K562 (cell line): ENCODE measurements around the gene LAMB3. TPM values are rescaled to one million over a fixed set of nuclear protein-coding genes. Genes with fewer than 3 reads are reported as not detected.

ENCODE experiments used
- ATAC-seq: fragments of 200-7000 bp; cut with Tn5 transposase; 3 replicates; pipeline ENCODE4 v1.9.1; 2020; ENCODE audit warnings: moderate library complexity
- BruUV-seq: library from RNA; stranded (reverse); fragments of 400-500 nt; replicated peaks from 2 replicates; lab custom pipeline; 2021; lab: Mats Ljungman, UMichigan
- CTCF ChIA-PET: fragments of 300-600 bp; formaldehyde crosslinking; extraction: SDS; loops from one replicate; lab custom pipeline; 2021; ENCODE audit warnings: low intra/inter-chr PET ratio; lab: Yijun Ruan, JAX
- POLR2A ChIA-PET: fragments of 300-600, 350-650 bp; sonication (Branson Sonifier 250); formaldehyde crosslinking; extraction: SDS; loops from one replicate; lab custom pipeline; 2021; ENCODE audit warnings: antibody characterized with exemption, inconsistent platforms; lab: Yijun Ruan, JAX
- DNase-seq, 4 experiments: peaks; one replicate each; pipeline versions ENCODE4 v3.0.0 to v3.0.0-alpha.2; 2011 to 2018; ENCODE audit warnings: low spot score in 3 of 4, mixed read lengths in 3 of 4; ENCODE audit errors: extremely low read depth in 1 of 4
- FAIRE-seq: peaks from 2 replicates; lab custom pipeline; 2011; peaks lifted over from hg19 to GRCh38; lab: Jason Lieb, UNC
- H2AFZ ChIP-seq: 2 replicates; pipeline ENCODE4 v1.6.0; 2011; ENCODE audit warnings: low read depth, low read length, control low read depth, inconsistent platforms
- H3K27ac ChIP-seq: fragments of 200-600 bp; 3 replicates; pipeline ENCODE4 v1.8.0; 2011; ENCODE audit warnings: low read depth, mild to moderate bottlenecking, control low read depth, inconsistent platforms, low read length, moderate library complexity, mixed read lengths; ENCODE audit errors: extremely low read depth
- H3K27me3 ChIP-seq, 2 experiments: fragments of 300-600 bp in 1 of 2; 2 replicates in 1 of 2; 3 replicates in 1 of 2; pipeline versions ENCODE4 v1.6.0 to v1.8.0; 2011; ENCODE audit warnings: inconsistent platforms in 2 of 2, low read length in 2 of 2, mild to moderate bottlenecking in 1 of 2, mixed read lengths in 1 of 2, moderate library complexity in 1 of 2; ENCODE audit not compliant: control insufficient read depth in 2 of 2, insufficient read depth in 2 of 2
- H3K36me3 ChIP-seq: fragments of 300-600 bp; 3 replicates; pipeline ENCODE4 v1.8.0; 2011; ENCODE audit warnings: mild to moderate bottlenecking, low read length, inconsistent platforms; ENCODE audit not compliant: control insufficient read depth, insufficient read depth
- H3K4me1 ChIP-seq, 2 experiments: fragments of 200-600 bp in 1 of 2; replicated peaks in 1 of 2; 2 replicates in 1 of 2; 3 replicates in 1 of 2; pipeline versions ENCODE4 v1.5.1 to v1.8.0; 2011; ENCODE audit warnings: inconsistent platforms in 2 of 2, low read length in 2 of 2, mild to moderate bottlenecking in 1 of 2, mixed read lengths in 1 of 2, moderate library complexity in 1 of 2; ENCODE audit not compliant: control insufficient read depth in 2 of 2, insufficient read depth in 2 of 2
- H3K4me2 ChIP-seq: 2 replicates; pipeline ENCODE4 v1.6.1; 2011; ENCODE audit warnings: low read length, control low read depth, inconsistent platforms, mixed read lengths; ENCODE audit not compliant: insufficient read depth
- H3K4me3 ChIP-seq: fragments of 200-600 bp; sonication (generic), shearing (Covaris generic); 2 replicates; pipeline ENCODE4 v1.5.1; 2016; ENCODE audit warnings: control low read depth, inconsistent platforms
- H3K79me2 ChIP-seq: fragments of 200-600 bp; 3 replicates; pipeline ENCODE4 v1.8.0; 2011; ENCODE audit warnings: low read length, inconsistent platforms; ENCODE audit not compliant: control insufficient read depth, insufficient read depth
- H3K9ac ChIP-seq, 2 experiments: 2 replicates each; pipeline versions ENCODE4 v1.6.0 to v1.6.1; 2011; ENCODE audit warnings: low read depth in 2 of 2, low read length in 2 of 2, control low read depth in 1 of 2, inconsistent platforms in 1 of 2, mild to moderate bottlenecking in 1 of 2, mixed read lengths in 1 of 2; ENCODE audit not compliant: insufficient read depth in 1 of 2
- H3K9me1 ChIP-seq: one replicate; pipeline ENCODE4 v1.6.0; 2011; ENCODE audit warnings: inconsistent platforms, mild to moderate bottlenecking, low read length, moderate library complexity; ENCODE audit not compliant: control insufficient read depth, insufficient read depth
- H3K9me3 ChIP-seq: replicated peaks from 2 replicates; pipeline ENCODE4 v1.5.1; 2011; ENCODE audit warnings: low read depth, low read length, inconsistent platforms; ENCODE audit not compliant: control insufficient read depth, insufficient read depth
- H4K20me1 ChIP-seq: replicated peaks from 2 replicates; pipeline ENCODE4 v1.6.1; 2011; ENCODE audit warnings: low read length, inconsistent platforms, mixed read lengths; ENCODE audit not compliant: control insufficient read depth, insufficient read depth
- ARID1B ChIP-seq: fragments of 450-650 bp; IDR thresholded peaks from 2 replicates; pipeline ENCODE4 v1.6.1; 2016; ENCODE audit warnings: antibody characterized with exemption, mild to moderate bottlenecking, inconsistent platforms
- FOSL1 ChIP-seq: fragments of 200-800 bp; sonication (Bioruptor generic); conservative IDR thresholded peaks from 2 replicates; pipeline ENCODE4 v1.6.1; 2016; ENCODE audit warnings: missing genetic modification characterization, missing compliant biosample characterization
- FOXA3 ChIP-seq, 2 experiments: fragments of 450-650 bp in 1 of 2; sonication (generic) in 1 of 2; formaldehyde crosslinking; IDR thresholded peaks in 1 of 2; conservative IDR thresholded peaks in 1 of 2; 2 replicates each; pipeline versions ENCODE4 v1.4.0 to v1.8.0; 2020 to 2022; ENCODE audit warnings: mild to moderate bottlenecking in 2 of 2, missing genetic modification reagents in 1 of 2
- FOXJ2 ChIP-seq: fragments of 200-800 bp; sonication (Bioruptor generic); IDR thresholded peaks from 2 replicates; pipeline ENCODE4 v1.6.1; 2016; ENCODE audit warnings: missing genetic modification characterization, missing compliant biosample characterization
- GTF2A2 ChIP-seq: IDR thresholded peaks from 2 replicates; pipeline ENCODE4 v1.6.1; 2016; ENCODE audit warnings: mild to moderate bottlenecking, missing genetic modification characterization, missing compliant biosample characterization
- JUND ChIP-seq, 2 experiments: IDR thresholded peaks; 2 replicates in 1 of 2; 3 replicates in 1 of 2; pipeline ENCODE4 v1.6.1; 2011; ENCODE audit warnings: borderline replicate concordance in 2 of 2, low read depth in 2 of 2, low read length in 2 of 2, improper control_type of control experiment in 1 of 2, missing biosample characterization in 1 of 2, missing genetic modification characterization in 1 of 2, missing genetic modification reagents in 1 of 2
- KDM1A ChIP-seq, 2 experiments: fragments of 450-650 bp; IDR thresholded peaks; 2 replicates each; pipeline ENCODE4 v1.6.1; 2016; ENCODE audit warnings: mild to moderate bottlenecking in 2 of 2
- KDM4B ChIP-seq, 2 experiments: fragments of 450-650 bp in 1 of 2; sonication (generic) in 1 of 2; IDR thresholded peaks; 2 replicates each; pipeline ENCODE4 v1.6.1; 2016 to 2017; ENCODE audit warnings: borderline replicate concordance in 2 of 2, antibody characterized with exemption in 1 of 2, low read depth in 1 of 2, mild to moderate bottlenecking in 1 of 2
- MECOM ChIP-seq: fragments of 250-450 bp; sonication (Bioruptor Pico); IDR thresholded peaks from 2 replicates; pipeline ENCODE4 v1.8.0; 2022; ENCODE audit warnings: inconsistent platforms
- MEIS2 ChIP-seq: fragments of 450-650 bp; IDR thresholded peaks from 2 replicates; pipeline ENCODE4 v1.6.1; 2014; ENCODE audit warnings: mild to moderate bottlenecking; ENCODE audit not compliant: partially characterized antibody
- NELFE ChIP-seq: IDR thresholded peaks from 2 replicates; pipeline ENCODE4 v1.6.1; 2011; ENCODE audit warnings: mild to moderate bottlenecking; ENCODE audit not compliant: insufficient read depth, insufficient read length
- NR2C2 ChIP-seq, 2 experiments: fragments of 200-800 bp in 1 of 2; sonication (Bioruptor generic) in 1 of 2; sonication (generic) in 1 of 2; formaldehyde crosslinking in 1 of 2; IDR thresholded peaks; 2 replicates each; pipeline versions ENCODE4 v1.6.1 to v1.8.0; 2016 to 2022; ENCODE audit warnings: mild to moderate bottlenecking in 1 of 2, missing compliant biosample characterization in 1 of 2, missing genetic modification characterization in 1 of 2, missing genetic modification reagents in 1 of 2
- PBX2 ChIP-seq, 2 experiments: IDR thresholded peaks in 1 of 2; conservative IDR thresholded peaks in 1 of 2; 2 replicates each; pipeline ENCODE4 v1.6.1; 2016; ENCODE audit warnings: low read depth in 2 of 2, mild to moderate bottlenecking in 1 of 2, missing compliant biosample characterization in 1 of 2, missing genetic modification characterization in 1 of 2, moderate library complexity in 1 of 2
- PML ChIP-seq: IDR thresholded peaks from 2 replicates; pipeline ENCODE4 v1.6.1; 2012; ENCODE audit warnings: low read length, inconsistent platforms
- SMARCA4 ChIP-seq: fragments of 450-650 bp; IDR thresholded peaks from 2 replicates; pipeline ENCODE4 v1.6.1; 2016
- TCF15 ChIP-seq: fragments of 250-450 bp; sonication (Bioruptor Pico); IDR thresholded peaks from 2 replicates; pipeline ENCODE4 v1.8.0; 2022; ENCODE audit warnings: moderate library complexity, mild to moderate bottlenecking, inconsistent platforms
- ZNF184 ChIP-seq: sonication (generic); formaldehyde crosslinking; IDR thresholded peaks from 2 replicates; pipeline ENCODE4 v1.5.0; 2020; ENCODE audit warnings: missing genetic modification reagents
- ZNF57 ChIP-seq: fragments of 450-650 bp; formaldehyde crosslinking; IDR thresholded peaks from 2 replicates; pipeline ENCODE4 v1.4.0; 2020; ENCODE audit warnings: mild to moderate bottlenecking, moderate library complexity
- WGBS: fragments of 100-300 bp; shearing (Covaris generic); methylation state at CpG from one replicate; pipeline ENCODE4 v1.1.6; 2016; ENCODE audit warnings: low coverage, mixed read lengths; ENCODE audit not compliant: insufficient coverage; ENCODE audit errors: missing lambda C conversion rate; 5-methylcytosine and 5-hydroxymethylcytosine counted together
- in situ Hi-C: fragments of 300-500 bp; cut with MboI; formaldehyde crosslinking; loops from 4 replicates; pipeline ENCODE4 v1.15.0; 2018; ENCODE audit warnings: inconsistent platforms, mixed read lengths
- intact Hi-C: fragments of 100-400 bp; cut with micrococcal nuclease; formaldehyde crosslinking; loops from 2 replicates; pipeline ENCODE4 v1.14.2; 2022
- polyA plus RNA-seq, 8 experiments: library from polyadenylated mRNA; depleted of rRNA in 4 of 8; stranded (reverse) in 5 of 8; unstranded in 3 of 8; fragments of >200 nt; fragmentation: Nextera tagmentation in 2 of 8; fragmentation: Illumina TruSeq in 1 of 8; extraction: Ambion mirVana in 2 of 8; extraction: Trizol in 1 of 8; gene quantifications; 2 replicates each; pipeline versions ENCODE4 v1.2.1 to v1.2.3, GENCODE V29; 2011 to 2014; ENCODE audit warnings: inconsistent platforms in 1 of 8, missing spikeins in 1 of 8
- total RNA-seq, 7 experiments: library from RNA; depleted of rRNA in 6 of 7; stranded (reverse); fragments of >200 nt in 6 of 7; fragmentation: Illumina TruSeq in 2 of 7; extraction: Trizol in 2 of 7; gene quantifications; 2 replicates each; pipeline versions ENCODE4 v1.2.1 to v1.2.3, GENCODE V29; 2011 to 2021; ENCODE audit warnings: low replicate concordance in 1 of 7

The LAMB3 gene
- total and polyA plus RNA-seq, 9 of the 15 experiments (the other 6 are each of a cell fraction or from before 2014, with no cell fraction given), result 0.08 to 1.3 (median 0.91) TPM

- in situ Hi-C loops, result loop anchor here (5.0 kb wide), 1 partner anchor 51 kb away; no protein-coding TSS in a partner anchor
- peak; percentile 44; the same call in 1 of the 3 replicates for ATAC-seq
- Histone ChIP-seq H4K20me1 (no peaks in the 10 kb centered on the region; the same call in 1 of the 2 replicates), H3K27ac (no peak overlapping the region), H3K4me3 (no peak overlapping the region), H3K4me1 (no peaks in the 10 kb centered on the region; a peak in 3 of 5 replicates), H2AFZ (no peak overlapping the region), H3K9me1 (no peaks in the 10 kb centered on the region), H3K36me3 (no peaks in the 10 kb centered on the region), H3K27me3 (peaks cover 4% of the 10 kb centered on the region in 2 experiments; a peak in 2 of 5 replicates), H3K9me3 (no peaks in the 10 kb centered on the region), H3K9ac (no peak overlapping the region), H3K4me2 (no peak overlapping the region), H3K79me2 (no peaks in the 10 kb centered on the region)
- POLR2A ChIA-PET, result interaction anchor here (0.6 to 1.7 kb wide), 7 partner anchors 12 to 201 kb away, joined by 3 to 10 read pairs (median 4); partner anchors contain the start of gene G0S2
- intact Hi-C loops, result no loop called here
- peak in 1 of 4 experiments; percentile 13 for DNase-seq
- TF ChIP-seq FOXJ2 (tag), result 0 out of 2 replicates have a peak, but pooled peaks have one; percentile 3
- TF ChIP-seq JUND (IDR thresholded peaks at IDR 0.05; ENCODE audit: borderline replicate concordance, low read depth, low read length), result peak; percentile 10; the same call in 1 of the 2 replicates
- TF ChIP-seq JUND (tag; IDR thresholded peaks at IDR 0.05; ENCODE audit: borderline replicate concordance, low read depth, low read length), result peak; percentile 39; the same call in 1 of the 3 replicates
- TF ChIP-seq GTF2A2 (tag), result no peak
- no peak for TF ChIP-seq TCF15 (CRISPR knock-in tag)
- TF ChIP-seq KDM1A (IDR thresholded peaks at IDR 0.05), result no peak
- TF ChIP-seq NELFE, result no peak
- TF ChIP-seq ZNF57 (CRISPR knock-in tag), result no peak
- TF ChIP-seq NR2C2 (CRISPR knock-in tag; IDR thresholded peaks at IDR 0.05), result no peak
- TF ChIP-seq NR2C2 (tag; IDR thresholded peaks at IDR 0.05), result peak; percentile 31; the same call in 1 of the 2 replicates
- peak; percentile 84 for TF ChIP-seq FOSL1 (tag)
- no peak for TF ChIP-seq KDM4B (IDR thresholded peaks at IDR 0.05; ENCODE audit: borderline replicate concordance in 2 of 2, low read depth in 1 of 2)
- TF ChIP-seq PBX2 (CRISPR knock-in tag; IDR thresholded peaks at IDR 0.05; ENCODE audit: low read depth), result no peak
- peak; percentile 70 for TF ChIP-seq PBX2 (tag; conservative IDR thresholded peaks at IDR 0.05; ENCODE audit: low read depth)
- no peak for TF ChIP-seq PML
- 0 out of 4 replicates have a peak, but pooled peaks of 1 of the 2 experiments have one; percentile 20 for TF ChIP-seq FOXA3 (CRISPR knock-in tag; conservative IDR thresholded peaks at IDR 0.05 in 1 of 2, IDR thresholded peaks at IDR 0.05 in 1 of 2)
- TF ChIP-seq MECOM, result no peak
- TF ChIP-seq ARID1B, result peak; percentile 25; the same call in 1 of the 2 replicates
- TF ChIP-seq MEIS2, result peak; percentile 23
- TF ChIP-seq ZNF184 (CRISPR knock-in tag), result no peak
- peak; percentile 37; the same call in 1 of the 2 replicates for TF ChIP-seq SMARCA4
- CTCF ChIA-PET, result no interaction called here
- 13% methylated on average over 1 of the region's 1 CpG for WGBS
- no TSS peak for BruUV-seq
- FAIRE-seq, result no peak
These were observed 36.6 kb upstream of the LAMB3 start for GRCh38 chr1:209688746-209689234.
